Hypothalamus (tissue), 51 donors: Measurements from ENCODE around the gene GGTLC1.

Source experiments
- DNase-seq, 51 donors: peaks; one replicate each; lab custom pipeline; 2025; lab: John Stamatoyannopoulos, UW

Gene GGTLC1

GRCh38 chr20:23988561-23988960, at the start of gene GGTLC1:
Gene GGTLC1 (minus strand): TSS chr20:23988779. CDS start chr20:23986611, 2,168 bp downstream.
- DNase-seq = no peak

GRCh38 chr20:24034820-24035219, 46.2 kb upstream of the GGTLC1 start:
- no peak for DNase-seq

GRCh38 chr20:24033565-24033964, 45.0 kb upstream of the GGTLC1 start:
- no peak for DNase-seq

- DNase-seq = no peak
These were observed 44.6 kb upstream of the GGTLC1 start for GRCh38 chr20:24033151-24033550.

GRCh38 chr20:24032400-24032898, 43.9 kb upstream of the GGTLC1 start:
- DNase-seq = no peak

GRCh38 chr20:24027229-24027628, 38.6 kb upstream of the GGTLC1 start:
- DNase-seq = peak in 6 of 51 donors; percentile 0 to 15 (median 2)

- no peak for DNase-seq
These were observed 34.1 kb upstream of the GGTLC1 start for GRCh38 chr20:24022621-24023180.

- DNase-seq = no peak
These were observed 30.2 kb upstream of the GGTLC1 start for GRCh38 chr20:24018796-24019195.

GRCh38 chr20:24017458-24017755, 28.8 kb upstream of the GGTLC1 start:
- no peak for DNase-seq

GRCh38 chr20:24016607-24017457, 28.3 kb upstream of the GGTLC1 start:
- DNase-seq = no peak

- DNase-seq = no peak
These were observed 25.4 kb upstream of the GGTLC1 start for GRCh38 chr20:24013953-24014352.

GRCh38 chr20:24011282-24011681, 22.7 kb upstream of the GGTLC1 start:
- no peak for DNase-seq

GRCh38 chr20:24007758-24008157, 19.2 kb upstream of the GGTLC1 start:
- no peak for DNase-seq

- peak in 1 of 51 donors; percentile 18 for DNase-seq
These were observed 18.6 kb upstream of the GGTLC1 start for GRCh38 chr20:24007073-24007595.

- DNase-seq = no peak
These were observed 18.0 kb upstream of the GGTLC1 start for GRCh38 chr20:24006626-24007025.

- no peak for DNase-seq
These were observed 15.9 kb upstream of the GGTLC1 start for GRCh38 chr20:24004471-24004870.

- DNase-seq = no peak
These were observed 14.3 kb upstream of the GGTLC1 start for GRCh38 chr20:24002896-24003295.

- no peak for DNase-seq
These were observed 13.3 kb upstream of the GGTLC1 start for GRCh38 chr20:24001712-24002405.

GRCh38 chr20:23998844-23999243, 10.3 kb upstream of the GGTLC1 start:
- no peak for DNase-seq

- DNase-seq = no peak
These were observed 9.8 kb upstream of the GGTLC1 start for GRCh38 chr20:23998392-23998791.

GRCh38 chr20:23995905-23996666, 7.5 kb upstream of the GGTLC1 start:
- peak in 25 of 51 donors; percentile 2 to 57 (median 17) for DNase-seq
